ENCODE measurements around the gene TBC1D1. TPM values are rescaled to one million over a fixed set of nuclear protein-coding genes. Genes with fewer than 3 reads are reported as not detected.

Gene TBC1D1
- polyA plus RNA-seq, 1 donor (not counting 4 experiments of a cell fraction or from before 2014, with no cell fraction given) = 32.5 TPM

DNA sequence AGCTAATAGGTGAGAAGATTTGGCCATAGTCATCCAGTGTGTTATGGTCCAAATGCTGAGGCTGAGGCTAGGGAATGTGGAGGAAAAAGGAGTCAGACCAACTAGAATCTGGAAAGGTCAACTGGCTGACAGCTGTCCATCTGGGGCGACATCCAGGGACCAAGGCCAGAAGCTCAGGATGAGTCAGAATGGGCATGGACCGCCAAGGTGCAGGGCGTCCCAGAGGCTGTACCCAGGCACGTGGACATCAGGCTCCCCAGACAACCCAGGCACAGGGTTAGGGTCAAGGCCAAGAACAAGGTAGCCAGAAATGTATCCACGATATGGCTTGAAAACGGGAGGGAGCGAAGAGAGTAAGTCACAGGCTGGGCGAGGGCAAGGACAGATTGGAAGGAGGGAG is 43.2 kb downstream of the TBC1D1 start:
- no peak for FAIRE-seq
- dilution Hi-C loops (cut with MboI; ENCODE audit: extremely low pct_ligation_motif_present, low sequenced_read_pairs) = no loop called here
- no peak for DNase-seq (ENCODE audit: low read depth, low spot score)
- Histone ChIP-seq H2AFZ (ENCODE audit: control insufficient read depth, low read length) (no peak overlapping the region), H3K4me3 (ENCODE audit: control insufficient read depth in 2 of 3, extremely low read depth in 1 of 3, insufficient read depth in 2 of 3, low read depth in 1 of 3, low read length in 3 of 3) (no peak overlapping the region), H3K9me3 (ENCODE audit: control insufficient read depth, low read depth, low read length) (no peaks in the 10 kb centered on the region), H3K9me1 (ENCODE audit: control insufficient read depth, extremely low read depth, insufficient read depth, low read length) (no peaks in the 10 kb centered on the region), H3K9ac (ENCODE audit: control insufficient read depth, extremely low read depth, insufficient read depth, low read length) (no peak overlapping the region), H3K4me2 (ENCODE audit: control insufficient read depth, extremely low read depth, insufficient read depth, low read depth, low read length) (no peak overlapping the region), H3K27me3 (ENCODE audit: control insufficient read depth, extremely low read depth, insufficient read depth, low read length) (peaks cover 9% of the 10 kb centered on the region), H3K27ac (ENCODE audit: control insufficient read depth, insufficient read depth, low read length) (no peak overlapping the region), H3K36me3 (ENCODE audit: control insufficient read depth in 2 of 2, extremely low read depth in 1 of 2, insufficient read depth in 2 of 2, low read length in 2 of 2) (no peaks in the 10 kb centered on the region), H3K79me2 (ENCODE audit: control insufficient read depth, insufficient read depth, low read length) (no peaks in the 10 kb centered on the region), H4K20me1 (ENCODE audit: control insufficient read depth, extremely low read depth, insufficient read depth, low read length) (no peaks in the 10 kb centered on the region), H3K4me1 (ENCODE audit: control insufficient read depth, extremely low read depth, insufficient read depth, low read length) (no peaks in the 10 kb centered on the region)
- TF ChIP-seq EZH2 (IDR thresholded peaks at IDR 0.05; ENCODE audit: low read length) = no peak
- TF ChIP-seq, protein P1, sequence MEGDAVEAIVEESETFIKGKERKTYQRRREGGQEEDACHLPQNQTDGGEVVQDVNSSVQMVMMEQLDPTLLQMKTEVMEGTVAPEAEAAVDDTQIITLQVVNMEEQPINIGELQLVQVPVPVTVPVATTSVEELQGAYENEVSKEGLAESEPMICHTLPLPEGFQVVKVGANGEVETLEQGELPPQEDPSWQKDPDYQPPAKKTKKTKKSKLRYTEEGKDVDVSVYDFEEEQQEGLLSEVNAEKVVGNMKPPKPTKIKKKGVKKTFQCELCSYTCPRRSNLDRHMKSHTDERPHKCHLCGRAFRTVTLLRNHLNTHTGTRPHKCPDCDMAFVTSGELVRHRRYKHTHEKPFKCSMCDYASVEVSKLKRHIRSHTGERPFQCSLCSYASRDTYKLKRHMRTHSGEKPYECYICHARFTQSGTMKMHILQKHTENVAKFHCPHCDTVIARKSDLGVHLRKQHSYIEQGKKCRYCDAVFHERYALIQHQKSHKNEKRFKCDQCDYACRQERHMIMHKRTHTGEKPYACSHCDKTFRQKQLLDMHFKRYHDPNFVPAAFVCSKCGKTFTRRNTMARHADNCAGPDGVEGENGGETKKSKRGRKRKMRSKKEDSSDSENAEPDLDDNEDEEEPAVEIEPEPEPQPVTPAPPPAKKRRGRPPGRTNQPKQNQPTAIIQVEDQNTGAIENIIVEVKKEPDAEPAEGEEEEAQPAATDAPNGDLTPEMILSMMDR (optimal IDR thresholded peaks at IDR 0.05 in 1 of 3, IDR thresholded peaks at IDR 0.05 in 1 of 3, conservative IDR thresholded peaks at IDR 0.05 in 1 of 3; ENCODE audit: extremely low read depth in 1 of 3, insufficient read depth in 2 of 3, low read length in 3 of 3) = no peak

DNA sequence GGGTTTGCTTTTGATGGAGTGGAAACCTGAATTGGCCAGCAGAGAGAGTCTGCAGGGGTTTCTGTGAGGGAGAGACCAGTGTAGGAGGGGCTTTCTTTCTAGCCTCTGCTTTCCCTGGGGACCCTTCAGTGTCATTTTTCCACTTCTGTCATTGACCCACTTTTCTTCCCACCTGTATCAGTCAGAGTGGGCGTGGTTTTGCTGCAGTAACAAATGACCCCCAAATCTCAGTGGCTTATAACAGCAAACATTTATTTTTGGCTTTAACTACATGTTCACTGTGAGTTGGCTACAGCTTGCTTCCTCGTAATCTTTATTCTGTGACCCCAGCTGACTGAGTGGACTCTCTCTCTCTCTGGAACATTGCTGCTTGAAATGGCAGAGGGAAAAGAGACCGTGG is 43.7 kb downstream of the TBC1D1 start:
- no peak overlapping the region for H3K4me2 ChIP-seq (ENCODE audit: control insufficient read depth, extremely low read depth, insufficient read depth, low read depth, low read length)

More for the DNA sequence above, 43.7 kb downstream of the TBC1D1 start:
- TF ChIP-seq EZH2 (IDR thresholded peaks at IDR 0.05; ENCODE audit: low read length) = no peak
- TF ChIP-seq, protein P1 (optimal IDR thresholded peaks at IDR 0.05 in 1 of 3, IDR thresholded peaks at IDR 0.05 in 1 of 3, conservative IDR thresholded peaks at IDR 0.05 in 1 of 3; ENCODE audit: extremely low read depth in 1 of 3, insufficient read depth in 2 of 3, low read length in 3 of 3) = no peak
- Histone ChIP-seq H3K36me3 (ENCODE audit: control insufficient read depth in 2 of 2, extremely low read depth in 1 of 2, insufficient read depth in 2 of 2, low read length in 2 of 2) (no peaks in the 10 kb centered on the region), H3K9me1 (ENCODE audit: control insufficient read depth, extremely low read depth, insufficient read depth, low read length) (no peaks in the 10 kb centered on the region), H3K9me3 (ENCODE audit: control insufficient read depth, low read depth, low read length) (no peaks in the 10 kb centered on the region), H3K27ac (ENCODE audit: control insufficient read depth, insufficient read depth, low read length) (no peak overlapping the region), H3K4me1 (ENCODE audit: control insufficient read depth, extremely low read depth, insufficient read depth, low read length) (no peaks in the 10 kb centered on the region), H3K9ac (ENCODE audit: control insufficient read depth, extremely low read depth, insufficient read depth, low read length) (no peak overlapping the region), H4K20me1 (ENCODE audit: control insufficient read depth, extremely low read depth, insufficient read depth, low read length) (no peaks in the 10 kb centered on the region), H3K27me3 (ENCODE audit: control insufficient read depth, extremely low read depth, insufficient read depth, low read length) (peaks cover 9% of the 10 kb centered on the region), H3K79me2 (ENCODE audit: control insufficient read depth, insufficient read depth, low read length) (no peaks in the 10 kb centered on the region), H2AFZ (ENCODE audit: control insufficient read depth, low read length) (no peak overlapping the region), H3K4me3 (ENCODE audit: control insufficient read depth in 2 of 3, extremely low read depth in 1 of 3, insufficient read depth in 2 of 3, low read depth in 1 of 3, low read length in 3 of 3) (no peak overlapping the region)
- DNase-seq (ENCODE audit: low read depth, low spot score) = no peak
- dilution Hi-C loops (cut with MboI; ENCODE audit: extremely low pct_ligation_motif_present, low sequenced_read_pairs) = no loop called here
- no peak for FAIRE-seq

All from keratinocyte (primary cell).